Aorta (tissue), 5 donors: ENCODE data around the gene ZNF583. TPM values are rescaled to one million over a fixed set of nuclear protein-coding genes. Genes with fewer than 3 reads are reported as not detected.
A peak's percentile ranks its signal among the peaks of the same experiment; 100 is the strongest.

Experiments used
- ATAC-seq: fragments of 200-7000 bp; cut with Tn5 transposase; one replicate; pipeline ENCODE4 v1.9.1; 2022; ENCODE audit warnings: moderate library complexity; ENCODE audit not compliant: low FRiP score
- DNase-seq, 2 donors: peaks; one replicate each; pipeline ENCODE4 v3.0.0-alpha.2; 2020
- H3K27ac ChIP-seq, 2 donors: one replicate each; pipeline ENCODE4 v1.5.1; 2013; ENCODE audit warnings: low read length in 2 of 2, mild to moderate bottlenecking in 2 of 2, moderate library complexity in 2 of 2, control low read depth in 1 of 2, inconsistent platforms in 1 of 2, low read depth in 1 of 2
- H3K27me3 ChIP-seq, 2 donors: one replicate each; pipeline ENCODE4 v1.6.1; 2013; ENCODE audit warnings: control low read depth in 1 of 2, low read length in 1 of 2, mild to moderate bottlenecking in 1 of 2, moderate library complexity in 1 of 2; ENCODE audit not compliant: insufficient read depth in 2 of 2, control insufficient read depth in 1 of 2
- H3K36me3 ChIP-seq, 2 donors: one replicate each; pipeline ENCODE4 v1.6.1; 2013; ENCODE audit warnings: control low read depth in 1 of 2, low read length in 1 of 2, mild to moderate bottlenecking in 1 of 2; ENCODE audit not compliant: insufficient read depth in 2 of 2, control insufficient read depth in 1 of 2
- H3K4me1 ChIP-seq, 2 donors: one replicate each; pipeline ENCODE4 v1.6.1; 2013; ENCODE audit warnings: low read length in 2 of 2, control low read depth in 1 of 2, mild to moderate bottlenecking in 1 of 2, moderate library complexity in 1 of 2; ENCODE audit not compliant: insufficient read depth in 2 of 2, control insufficient read depth in 1 of 2
- H3K4me3 ChIP-seq, 2 donors: one replicate each; pipeline ENCODE4 v1.5.1; 2013; ENCODE audit warnings: low read length in 2 of 2, control low read depth in 1 of 2, mild to moderate bottlenecking in 1 of 2
- H3K9me3 ChIP-seq: one replicate; pipeline ENCODE4 v1.6.1; 2013; ENCODE audit warnings: mild to moderate bottlenecking, low read length; ENCODE audit not compliant: control insufficient read depth
- WGBS, 2 donors: extraction: QIAGEN DNeasy Blood & Tissue Kit; methylation state at CpG; one replicate each; pipeline ENCODE4 v1.1.7; 2013; 5-methylcytosine and 5-hydroxymethylcytosine counted together
- intact Hi-C, 2 donors: fragments of 100-400 bp; cut with DNase I; formaldehyde crosslinking; loops; one replicate each; pipeline versions ENCODE4 v1.14.2 to v1.15.0; 2022
- polyA plus RNA-seq, 2 donors: library from polyadenylated mRNA; stranded (reverse); fragments of 200-250 nt; gene quantifications; one replicate each; pipeline ENCODE4 v1.2.3, GENCODE V29; 2013
- total RNA-seq, 2 donors: library from RNA; stranded (reverse); fragmentation: NEBNext Ultra II Directional; extraction: Animal tissue kit (Norgen Biotek cat#: 25700); gene quantifications; one replicate each; pipeline ENCODE4 v1.2.1, GENCODE V29; 2021
- donor health status: healthy with polysubstance abuse.
- donor health status: Bipolar disorder and iron deficiency.
- donor health status: DM: no; HTN: no; CAD: no.
- donor health status: DM: no; HTN: no; CAD: no.
- donor health status: DM: yes; HTN: yes; CAD: no.

ZNF583 gene
- total and polyA plus RNA-seq, 4 donors = 3.1 to 9.4 (median 4.7) TPM

DNA sequence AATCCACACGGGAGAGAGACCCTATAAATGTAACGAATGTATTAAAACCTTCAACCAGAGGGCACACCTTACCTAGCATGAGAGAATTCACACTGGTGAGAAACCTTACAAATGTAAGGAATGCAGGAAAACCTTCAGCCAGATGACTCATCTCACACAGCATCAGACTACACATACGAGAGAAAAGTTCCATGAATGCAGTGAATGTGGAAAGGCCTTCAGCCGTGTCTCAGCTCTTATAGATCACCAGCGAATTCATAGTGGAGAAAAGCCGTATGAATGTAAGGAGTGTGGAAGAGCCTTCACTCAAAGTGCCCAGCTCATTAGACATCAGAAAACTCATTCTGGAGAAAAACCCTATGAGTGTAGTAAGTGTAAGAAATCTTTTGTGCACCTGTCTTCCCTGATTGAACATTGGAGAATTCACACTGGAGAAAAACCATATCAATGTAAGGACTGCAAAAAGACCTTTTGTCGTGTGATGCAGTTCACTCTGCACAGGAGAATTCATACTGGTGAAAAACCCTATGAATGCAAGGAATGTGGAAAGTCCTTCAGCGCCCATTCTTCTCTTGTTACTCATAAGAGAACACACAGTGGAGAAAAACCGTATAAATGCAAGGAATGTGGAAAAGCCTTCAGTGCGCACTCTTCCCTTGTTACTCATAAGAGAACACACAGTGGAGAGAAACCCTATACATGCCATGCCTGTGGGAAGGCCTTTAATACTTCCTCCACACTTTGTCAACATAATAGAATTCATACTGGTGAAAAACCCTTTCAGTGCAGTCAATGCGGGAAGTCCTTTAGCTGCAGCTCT lies 26.8 kb upstream of the ZNF583 start:
- ATAC-seq (no peak), DNase-seq (no peak)
- Histone ChIP-seq H3K4me1 (no peaks in the 10 kb centered on the region), H3K36me3 (peaks cover 22 to 27% of the 10 kb centered on the region in 2 donors), H3K27me3 (no peaks in the 10 kb centered on the region), H3K27ac (no peak overlapping the region), H3K4me3 (peak overlapping the region in 1 of 2 donors; percentile 21), H3K9me3 (peaks cover 33% of the 10 kb centered on the region)
- 78 to 83% methylated on average over 11 of the region's 11 CpGs for WGBS, 2 donors
- intact Hi-C loops = no loop called here

DNA sequence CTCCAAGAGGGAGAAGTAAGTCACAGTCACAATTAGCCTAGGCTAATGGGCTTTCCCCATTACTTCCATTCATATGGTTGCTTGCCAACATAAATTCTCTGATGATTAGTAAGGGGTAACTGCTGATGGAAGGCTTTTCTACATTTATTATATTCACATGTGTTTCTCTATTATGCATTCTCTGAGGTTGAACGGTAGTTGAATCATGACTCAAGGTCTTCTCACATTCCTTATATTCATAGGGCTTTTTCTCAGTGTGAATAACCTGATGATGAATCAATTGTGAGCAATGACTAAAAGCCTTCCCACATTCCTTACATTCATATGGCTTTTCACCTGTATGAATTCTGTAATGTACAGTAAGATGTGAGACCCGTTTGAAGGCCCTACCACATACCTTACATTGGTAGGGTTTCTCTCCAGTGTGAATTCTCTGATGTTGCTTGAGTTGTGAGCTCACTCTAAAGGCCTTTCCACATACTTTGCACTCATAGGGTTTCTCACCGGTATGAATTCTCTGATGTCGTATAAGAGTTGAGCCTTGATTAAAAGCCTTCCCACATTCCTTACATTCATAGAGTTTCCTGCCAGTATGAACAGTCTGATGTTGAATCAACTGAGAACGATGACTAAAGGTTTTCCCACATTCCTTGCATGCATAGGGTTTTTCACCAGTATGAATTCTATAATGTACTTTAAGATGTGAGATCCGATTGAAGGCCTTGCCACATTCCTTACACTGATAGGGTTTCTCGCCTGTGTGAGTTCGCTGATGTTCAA lies 20.1 kb upstream of the ZNF583 start:
- intact Hi-C loops = no loop called here
- WGBS, 2 donors = 44 to 57% methylated on average over 8 of the region's 8 CpGs
- H3K27ac ChIP-seq = no peak overlapping the region
- H3K4me3 ChIP-seq = no peak overlapping the region
- no peak for ATAC-seq
- H3K4me1 ChIP-seq = no peaks in the 10 kb centered on the region
- H3K36me3 ChIP-seq = peaks cover 3 to 15% of the 10 kb centered on the region in 2 donors
- DNase-seq = no peak
- H3K27me3 ChIP-seq = no peaks in the 10 kb centered on the region
- peaks cover 17% of the 10 kb centered on the region for H3K9me3 ChIP-seq

DNA sequence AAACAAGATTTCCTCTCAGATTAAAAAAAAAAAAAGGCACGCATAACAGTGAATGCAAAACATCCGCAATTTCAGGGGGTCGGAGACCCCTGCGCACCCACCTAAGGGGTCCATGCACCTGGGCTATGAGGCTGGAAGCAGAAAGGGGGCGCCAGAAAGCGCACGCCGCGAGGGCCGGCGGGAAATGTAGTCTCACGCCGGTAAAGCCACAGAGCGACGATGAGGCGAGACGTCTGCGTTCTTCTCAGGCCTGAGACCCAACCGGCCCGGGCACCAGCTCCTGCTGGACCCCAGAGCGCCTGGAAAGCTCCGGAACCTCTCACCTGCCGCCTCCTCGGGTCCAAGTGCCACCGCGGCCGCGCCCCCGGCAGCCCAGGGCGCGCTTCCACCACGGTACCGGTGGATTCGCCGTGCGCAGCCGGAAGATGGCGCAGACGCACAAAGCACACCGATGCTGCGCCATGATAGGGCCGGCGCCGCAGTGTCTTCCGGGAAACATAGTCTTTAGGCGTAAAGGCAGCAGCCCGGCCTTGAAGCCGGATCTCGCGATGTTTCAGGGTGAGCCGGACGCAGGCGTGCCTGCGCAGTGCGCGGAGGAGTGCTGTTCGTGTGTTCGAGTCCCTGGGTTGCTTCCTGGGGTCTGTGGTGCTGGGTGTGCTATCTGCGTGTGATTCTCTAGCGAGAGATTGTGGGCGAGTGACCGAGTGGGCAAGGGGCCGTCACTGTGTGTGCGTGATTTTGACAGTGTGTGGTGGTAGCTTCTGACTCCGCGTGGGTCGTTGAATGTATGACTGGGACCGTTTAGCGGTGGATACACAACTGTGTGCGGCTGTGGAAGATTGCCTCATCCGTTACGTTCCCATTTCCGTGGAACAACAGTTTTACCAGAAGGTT lies 10.8 kb upstream of the ZNF583 start, which contains the start of gene ZNF582:
TSS of gene ZNF582 (minus strand) at position 416 of the 894 bp plus-strand sequence. CDS start 1,782 bp downstream, outside the sequence.
- Histone ChIP-seq H3K27me3 (no peaks in the 10 kb centered on the region), H3K9me3 (peaks cover 5% of the 10 kb centered on the region), H3K4me3 (peak within 1 kb of the TSS; percentile 61 to 91), H3K4me1 (no peaks in the 10 kb centered on the region), H3K36me3 (peaks cover 5 to 9% of the 10 kb centered on the region in 2 donors), H3K27ac (peak within 1 kb of the TSS in 1 of 2 donors; percentile 92)
- WGBS, 2 donors = 1% methylated on average over 73 of the region's 73 CpGs
- DNase-seq (peak; percentile 98), ATAC-seq (peak; percentile 100)
- intact Hi-C loops = no loop called here

DNA sequence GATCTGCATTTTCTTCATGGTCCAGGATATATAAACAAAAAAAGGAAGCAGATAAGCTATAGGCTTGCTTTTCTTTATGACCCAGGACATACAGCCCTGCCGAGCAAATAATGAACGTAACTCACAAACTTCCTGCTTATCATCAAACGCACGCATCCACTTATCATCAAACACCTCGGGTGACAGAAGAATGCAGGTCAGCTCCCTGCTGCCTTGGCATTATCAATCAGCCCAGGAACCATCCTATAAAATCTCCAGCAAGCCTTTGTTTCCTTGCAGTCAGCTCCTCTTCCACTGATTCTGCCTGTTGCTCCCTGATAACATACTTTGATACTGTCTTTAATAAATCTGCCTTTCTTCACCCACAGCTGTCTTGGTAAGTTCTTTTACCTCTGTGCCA lies 5.3 kb upstream of the ZNF583 start:
- DNase-seq = no peak
- intact Hi-C loops = no loop called here
- Histone ChIP-seq H3K27me3 (no peaks in the 10 kb centered on the region), H3K36me3 (peaks cover 3 to 5% of the 10 kb centered on the region in 2 donors), H3K4me3 (no peak overlapping the region), H3K9me3 (peaks cover 2% of the 10 kb centered on the region), H3K4me1 (no peaks in the 10 kb centered on the region), H3K27ac (no peak overlapping the region)
- WGBS, 2 donors = 93 to 94% methylated on average over 5 of the region's 5 CpGs
- ATAC-seq = no peak

DNA sequence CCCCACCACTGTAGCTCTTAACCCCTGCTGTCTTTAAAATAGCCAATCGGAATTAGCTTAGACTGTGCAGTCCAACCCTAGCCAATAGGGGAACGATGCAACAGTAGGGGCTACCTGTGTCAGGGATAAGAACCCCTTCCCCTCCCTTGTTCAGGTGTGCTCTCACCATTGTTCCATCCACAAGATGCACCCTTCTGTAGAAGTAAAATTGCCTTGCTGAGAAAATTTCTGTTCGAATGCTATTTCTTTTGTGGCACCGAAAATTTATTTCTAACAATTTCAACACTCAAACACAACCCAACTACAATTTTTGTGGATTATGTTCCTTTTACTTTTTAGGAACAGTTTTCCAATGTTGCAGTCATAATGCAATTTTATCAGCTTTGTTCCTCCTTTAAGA lies 3.6 kb upstream of the ZNF583 start:
- intact Hi-C loops = loop anchor here in 1 of 2 donors (5.0 to 10.0 kb wide), 2 partner anchors 77 to 164 kb away; partner anchors contain the start of genes ZNF470 and ZNF667
- Histone ChIP-seq H3K27ac (no peak overlapping the region), H3K27me3 (no peaks in the 10 kb centered on the region), H3K9me3 (peaks cover 2% of the 10 kb centered on the region), H3K4me1 (no peaks in the 10 kb centered on the region), H3K36me3 (peaks cover 3 to 5% of the 10 kb centered on the region in 2 donors), H3K4me3 (no peak overlapping the region)
- DNase-seq = no peak
- 94 to 98% methylated on average over 4 of the region's 4 CpGs for WGBS, 2 donors
- no peak for ATAC-seq

DNA sequence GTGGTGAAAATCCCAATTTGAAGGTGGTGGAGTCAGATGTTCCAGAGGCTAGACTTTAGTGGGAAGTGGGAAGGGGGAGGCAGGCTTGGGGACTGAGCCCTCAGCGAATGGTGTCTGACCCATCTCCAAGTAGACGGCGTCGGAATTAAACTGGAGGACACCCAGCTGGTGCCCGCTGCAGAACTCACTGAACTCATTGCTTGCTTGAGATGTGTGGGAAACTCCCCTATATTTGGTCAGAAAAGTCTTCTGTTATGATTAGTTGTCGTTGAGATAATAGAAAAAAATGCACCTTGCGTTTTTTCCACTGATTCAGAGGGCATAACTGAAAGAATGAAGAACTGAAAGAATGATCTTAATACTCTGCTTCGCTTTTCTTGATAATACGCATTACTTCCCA lies 871 bp upstream of the ZNF583 start:
- H3K4me1 ChIP-seq = no peaks in the 10 kb centered on the region
- H3K4me3 ChIP-seq = peak overlapping the region; percentile 50 to 69
- intact Hi-C loops = loop anchor here in 1 of 2 donors (5.0 to 10.0 kb wide), 2 partner anchors 74 to 162 kb away; partner anchors contain the start of genes ZNF470 and ZNF667
- ATAC-seq = no peak
- peaks cover 0 to 7% of the 10 kb centered on the region in 2 donors for H3K36me3 ChIP-seq
- H3K27me3 ChIP-seq = no peaks in the 10 kb centered on the region
- peak overlapping the region in 1 of 2 donors; percentile 38 for H3K27ac ChIP-seq
- 8 to 10% methylated on average over 9 of the region's 9 CpGs for WGBS, 2 donors
- no peak for DNase-seq
- H3K9me3 ChIP-seq = peaks cover 5% of the 10 kb centered on the region

DNA sequence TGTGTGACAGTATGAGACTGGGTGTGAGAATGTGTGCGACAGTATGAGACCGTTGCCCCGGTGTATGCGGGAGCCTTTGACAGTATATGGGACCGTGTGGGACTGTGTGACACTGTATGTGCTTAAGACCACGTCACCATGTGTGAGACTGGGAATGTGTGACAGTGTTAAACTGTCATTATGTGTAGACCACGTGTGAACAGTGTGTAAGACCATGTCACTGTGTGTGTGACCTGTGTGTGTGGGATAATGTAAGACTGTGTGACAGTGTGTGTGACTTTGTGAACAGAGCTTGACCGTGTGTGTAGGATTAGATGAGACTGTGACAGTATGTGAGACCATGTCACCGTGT lies 549 bp downstream of the ZNF583 start:
- DNase-seq = no peak
- peaks cover 6 to 11% of the 10 kb centered on the region in 2 donors for H3K36me3 ChIP-seq

DNA sequence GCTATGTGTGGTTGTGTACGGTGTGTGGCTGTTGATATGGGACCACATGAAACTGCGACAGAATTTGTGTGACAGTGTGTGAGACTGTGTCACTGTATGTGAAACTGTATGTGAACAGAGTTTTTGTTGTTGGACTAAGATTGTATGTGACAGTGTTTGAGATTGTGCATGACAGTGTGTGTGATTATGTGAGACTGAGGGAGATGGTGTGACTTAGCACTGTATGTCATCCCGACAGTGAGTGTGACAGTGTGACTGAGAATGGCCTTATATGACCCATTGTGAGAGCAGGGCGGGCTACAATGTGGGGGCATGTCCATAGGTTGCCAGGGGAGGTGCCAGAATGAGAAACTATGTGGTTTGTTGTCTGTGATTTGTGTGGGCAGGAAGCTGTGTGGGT lies 930 bp downstream of the ZNF583 start:
- WGBS, 2 donors = 93 to 94% methylated on average over 4 of the region's 4 CpGs
- no peak overlapping the region for H3K27ac ChIP-seq
- peaks cover 6 to 11% of the 10 kb centered on the region in 2 donors for H3K36me3 ChIP-seq
- intact Hi-C loops = loop anchor here in 1 of 2 donors (10.0 kb wide), 1 partner anchor 160 kb away; the partner anchor contains the start of gene ZNF470
- peaks cover 10% of the 10 kb centered on the region for H3K9me3 ChIP-seq
- no peaks in the 10 kb centered on the region for H3K27me3 ChIP-seq
- no peaks in the 10 kb centered on the region for H3K4me1 ChIP-seq
- H3K4me3 ChIP-seq = no peak overlapping the region
- ATAC-seq = no peak
- no peak for DNase-seq

More for the DNA sequence above, 549 bp downstream of the ZNF583 start:
- no peaks in the 10 kb centered on the region for H3K27me3 ChIP-seq
- no peak overlapping the region for H3K27ac ChIP-seq
- peaks cover 10% of the 10 kb centered on the region for H3K9me3 ChIP-seq
- intact Hi-C loops = loop anchor here in 1 of 2 donors (5.0 to 10.0 kb wide), 2 partner anchors 73 to 160 kb away; partner anchors contain the start of genes ZNF470 and ZNF667
- no peak for ATAC-seq
- H3K4me3 ChIP-seq = peak overlapping the region; percentile 44 to 66
- WGBS, 2 donors = 34 to 47% methylated on average over 9 of the region's 9 CpGs
- no peaks in the 10 kb centered on the region for H3K4me1 ChIP-seq
